ENCODE results near the gene GANAB.
"Not testable (repeated sequence)": the region's sequence is repeated elsewhere in the genome, so short reads cannot be mapped to it uniquely, and the experiment has no call there.

GANAB gene

GRCh38 chr11:62600367-62601121 lies 45.9 kb downstream of the GANAB start:
- DNase-seq: no peak

GRCh38 chr11:62599901-62600300 lies 46.5 kb downstream of the GANAB start:
- DNase-seq: no peak

- peak; percentile 96 for DNase-seq
Observed at GRCh38 chr11:62599069-62599696, 47.2 kb downstream of the GANAB start.

GRCh38 chr11:62595124-62595523 lies 51.3 kb downstream of the GANAB start:
- no peak for DNase-seq

GRCh38 chr11:62593434-62594044 lies 52.9 kb downstream of the GANAB start:
- DNase-seq: peak; percentile 76

GRCh38 chr11:62592989-62593421 lies 53.4 kb downstream of the GANAB start:
- DNase-seq: no peak

GRCh38 chr11:62592146-62592815 lies 54.1 kb downstream of the GANAB start:
- no peak for DNase-seq

- peak; percentile 94 for DNase-seq
Observed at GRCh38 chr11:62591448-62592145, 54.8 kb downstream of the GANAB start, which contains the start of gene TUT1. TUT1 (minus strand) TSS chr11:62591523; CDS start chr11:62591485, 38 bp downstream.

GRCh38 chr11:62588966-62589637 lies 57.3 kb downstream of the GANAB start:
- DNase-seq: no peak

GRCh38 chr11:62585356-62585755 lies 61.1 kb downstream of the GANAB start:
- DNase-seq: not testable (repeated sequence)

GRCh38 chr11:62581735-62582134 lies 64.7 kb downstream of the GANAB start:
- DNase-seq: not testable (repeated sequence)

GRCh38 chr11:62580959-62581715 lies 65.3 kb downstream of the GANAB start:
- DNase-seq: no peak

GRCh38 chr11:62579252-62579651 lies 67.2 kb downstream of the GANAB start:
- DNase-seq: no peak

GRCh38 chr11:62578541-62578940 lies 67.9 kb downstream of the GANAB start:
- no peak for DNase-seq

GRCh38 chr11:62577046-62577714 lies 69.2 kb downstream of the GANAB start:
- no peak for DNase-seq

GRCh38 chr11:62575837-62576236 lies 70.6 kb downstream of the GANAB start:
- no peak for DNase-seq

GRCh38 chr11:62575156-62575555 lies 71.3 kb downstream of the GANAB start:
- DNase-seq: no peak
